Umbilical cord (tissue), 2 donors: ENCODE measurements around the gene PCDHB13. TPM values are rescaled to one million over a fixed set of nuclear protein-coding genes. Genes with fewer than 3 reads are reported as not detected.
"Not testable (repeated sequence)": the region's sequence is repeated elsewhere in the genome, so short reads cannot be mapped to it uniquely, and the experiment has no call there.

Experiments
- DNase-seq: peaks from one replicate; pipeline ENCODE4 v3.0.0-alpha.2; 2015; ENCODE audit warnings: low spot score
- total RNA-seq: library from RNA; depleted of rRNA; stranded (reverse); fragments of >200 nt; gene quantifications from one replicate; pipeline ENCODE4 v1.2.3, GENCODE V29; 2014; ENCODE audit warnings: low replicate concordance; ENCODE audit not compliant: insufficient read depth

Gene PCDHB13
- total RNA-seq, 1 donor from 2014 or later, result 1.7 TPM

DNA sequence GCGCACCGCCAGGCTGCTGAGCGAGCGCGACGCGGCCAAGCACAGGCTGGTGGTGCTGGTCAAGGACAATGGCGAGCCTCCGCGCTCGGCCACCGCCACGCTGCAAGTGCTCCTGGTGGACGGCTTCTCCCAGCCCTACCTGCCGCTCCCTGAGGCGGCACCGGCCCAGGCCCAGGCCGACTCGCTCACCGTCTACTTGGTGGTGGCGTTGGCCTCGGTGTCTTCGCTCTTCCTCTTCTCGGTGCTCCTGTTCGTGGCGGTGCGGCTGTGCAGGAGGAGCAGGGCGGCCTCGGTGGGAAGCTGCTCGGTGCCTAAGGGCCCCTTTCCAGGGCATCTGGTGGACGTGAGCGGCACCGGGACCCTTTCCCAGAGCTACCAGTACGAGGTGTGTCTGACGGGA, 12.1 kb upstream of the PCDHB13 start:
- DNase-seq, result not testable (repeated sequence)

DNA sequence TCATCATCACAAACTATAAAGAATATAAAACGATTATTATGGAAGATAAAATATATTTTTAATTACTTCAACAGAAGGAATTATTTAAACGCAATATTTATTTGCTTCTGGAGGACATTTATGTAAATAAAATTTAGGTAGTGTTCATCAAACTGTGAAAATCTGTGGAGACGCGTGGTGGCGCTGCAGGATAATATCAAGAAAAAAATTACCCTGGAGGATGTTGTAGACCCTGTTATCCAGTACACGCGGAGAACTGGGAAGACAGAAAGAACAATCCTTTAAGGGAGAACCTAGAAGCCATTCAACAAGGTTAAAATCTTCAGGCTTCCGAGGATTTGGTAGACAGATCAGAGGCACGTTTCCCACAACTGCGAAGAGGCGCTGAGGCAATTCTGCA, 5.2 kb upstream of the PCDHB13 start, which contains the start of gene PCDHB12:
Gene PCDHB12, plus strand, starts transcription at position 242 of the 400 bp plus-strand sequence. CDS start 189 bp downstream, outside the sequence.
- no peak for DNase-seq

DNA sequence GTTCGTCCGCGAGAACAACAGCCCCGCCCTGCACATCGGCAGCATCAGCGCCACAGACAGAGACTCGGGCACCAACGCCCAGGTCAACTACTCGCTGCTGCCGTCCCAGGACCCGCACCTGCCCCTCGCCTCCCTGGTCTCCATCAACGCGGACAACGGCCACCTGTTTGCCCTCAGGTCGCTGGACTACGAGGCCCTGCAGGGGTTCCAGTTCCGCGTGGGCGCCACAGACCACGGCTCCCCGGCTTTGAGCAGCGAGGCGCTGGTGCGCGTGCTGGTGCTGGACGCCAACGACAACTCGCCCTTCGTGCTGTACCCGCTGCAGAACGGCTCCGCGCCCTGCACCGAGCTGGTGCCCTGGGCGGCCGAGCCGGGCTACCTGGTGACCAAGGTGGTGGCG, 3.4 kb upstream of the PCDHB13 start:
- DNase-seq, result not testable (repeated sequence)

DNA sequence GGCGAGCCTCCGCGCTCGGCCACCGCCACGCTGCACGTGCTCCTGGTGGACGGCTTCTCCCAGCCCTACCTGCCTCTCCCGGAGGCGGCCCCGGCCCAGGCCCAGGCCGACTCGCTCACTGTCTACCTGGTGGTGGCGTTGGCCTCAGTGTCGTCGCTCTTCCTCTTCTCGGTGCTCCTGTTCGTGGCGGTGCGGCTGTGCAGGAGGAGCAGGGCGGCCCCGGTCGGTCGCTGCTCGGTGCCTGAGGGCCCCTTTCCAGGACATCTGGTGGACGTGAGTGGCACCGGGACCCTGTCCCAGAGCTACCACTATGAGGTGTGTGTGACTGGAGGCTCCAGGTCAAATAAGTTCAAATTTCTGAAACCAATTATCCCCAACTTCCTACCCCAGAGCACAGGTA, 2.9 kb upstream of the PCDHB13 start:
- not testable (repeated sequence) for DNase-seq

DNA sequence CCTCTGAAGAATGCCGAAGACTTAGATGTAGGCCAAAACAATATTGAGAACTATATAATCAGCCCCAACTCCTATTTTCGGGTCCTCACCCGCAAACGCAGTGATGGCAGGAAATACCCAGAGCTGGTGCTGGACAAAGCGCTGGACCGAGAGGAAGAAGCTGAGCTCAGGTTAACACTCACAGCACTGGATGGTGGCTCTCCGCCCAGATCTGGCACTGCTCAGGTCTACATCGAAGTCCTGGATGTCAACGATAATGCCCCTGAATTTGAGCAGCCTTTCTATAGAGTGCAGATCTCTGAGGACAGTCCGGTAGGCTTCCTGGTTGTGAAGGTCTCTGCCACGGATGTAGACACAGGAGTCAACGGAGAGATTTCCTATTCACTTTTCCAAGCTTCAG, 864 bp downstream of the PCDHB13 start:
- DNase-seq, result not testable (repeated sequence)

DNA sequence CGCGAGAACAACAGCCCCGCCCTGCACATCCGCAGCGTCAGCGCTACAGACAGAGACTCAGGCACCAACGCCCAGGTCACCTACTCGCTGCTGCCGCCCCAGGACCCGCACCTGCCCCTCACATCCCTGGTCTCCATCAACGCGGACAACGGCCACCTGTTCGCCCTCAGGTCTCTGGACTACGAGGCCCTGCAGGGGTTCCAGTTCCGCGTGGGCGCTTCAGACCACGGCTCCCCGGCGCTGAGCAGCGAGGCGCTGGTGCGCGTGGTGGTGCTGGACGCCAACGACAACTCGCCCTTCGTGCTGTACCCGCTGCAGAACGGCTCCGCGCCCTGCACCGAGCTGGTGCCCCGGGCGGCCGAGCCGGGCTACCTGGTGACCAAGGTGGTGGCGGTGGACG, 1.8 kb downstream of the PCDHB13 start:
- not testable (repeated sequence) for DNase-seq

DNA sequence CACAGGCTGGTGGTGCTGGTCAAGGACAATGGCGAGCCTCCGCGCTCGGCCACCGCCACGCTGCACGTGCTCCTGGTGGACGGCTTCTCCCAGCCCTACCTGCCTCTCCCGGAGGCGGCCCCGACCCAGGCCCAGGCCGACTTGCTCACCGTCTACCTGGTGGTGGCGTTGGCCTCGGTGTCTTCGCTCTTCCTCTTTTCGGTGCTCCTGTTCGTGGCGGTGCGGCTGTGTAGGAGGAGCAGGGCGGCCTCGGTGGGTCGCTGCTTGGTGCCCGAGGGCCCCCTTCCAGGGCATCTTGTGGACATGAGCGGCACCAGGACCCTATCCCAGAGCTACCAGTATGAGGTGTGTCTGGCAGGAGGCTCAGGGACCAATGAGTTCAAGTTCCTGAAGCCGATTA, 2.3 kb downstream of the PCDHB13 start:
- DNase-seq, result not testable (repeated sequence)

DNA sequence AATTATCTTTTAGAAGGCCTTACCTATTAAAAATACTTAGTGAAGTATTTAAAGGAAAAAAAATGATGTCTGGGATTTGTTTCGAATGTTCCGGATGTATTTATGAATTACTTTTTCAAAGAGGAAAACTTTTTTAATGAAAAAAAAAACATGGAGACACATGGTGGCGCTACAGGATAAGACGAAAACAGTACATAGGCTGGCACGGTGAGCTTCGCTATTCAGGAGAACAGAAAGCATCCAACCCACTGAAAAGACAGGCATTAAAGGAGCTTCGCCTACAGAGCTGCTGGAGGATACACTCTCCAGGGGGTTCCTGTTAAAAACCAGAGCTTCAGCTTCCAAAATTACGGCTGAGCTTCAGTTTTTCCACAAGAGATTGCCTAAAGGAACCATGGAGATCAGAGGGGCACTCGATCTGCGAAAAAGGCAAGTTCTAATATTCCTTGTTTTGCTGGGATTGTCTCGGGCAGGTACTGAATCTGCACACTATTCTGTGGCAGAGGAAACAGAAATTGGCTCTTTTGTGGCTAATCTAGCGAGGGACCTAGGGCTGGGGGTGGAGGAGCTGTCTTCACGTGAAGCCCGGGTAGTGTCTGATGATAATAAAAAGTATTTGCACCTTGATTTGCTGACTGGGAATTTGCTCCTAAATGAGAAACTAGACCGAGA, 9.5 kb downstream of the PCDHB13 start, which contains the start of gene PCDHB14:
Gene PCDHB14, plus strand, starts transcription at position 232 of the 672 bp plus-strand sequence. Its CDS starts 163 bp downstream, at position 395.
- DNase-seq, result peak; percentile 10

DNA sequence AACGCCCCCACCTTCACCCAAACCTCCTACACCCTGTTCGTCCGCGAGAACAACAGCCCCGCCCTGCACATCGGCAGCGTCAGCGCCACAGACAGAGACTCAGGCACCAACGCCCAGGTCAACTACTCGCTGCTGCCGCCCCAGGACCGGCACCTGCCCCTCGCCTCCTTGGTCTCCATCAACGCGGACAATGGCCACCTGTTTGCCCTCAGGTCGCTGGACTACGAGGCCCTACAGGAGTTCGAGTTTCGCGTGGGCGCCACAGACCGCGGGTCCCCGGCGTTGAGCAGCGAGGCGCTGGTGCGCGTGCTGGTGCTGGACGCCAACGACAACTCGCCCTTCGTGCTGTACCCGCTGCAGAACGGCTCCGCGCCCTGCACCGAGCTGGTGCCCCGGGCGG, 11.1 kb downstream of the PCDHB13 start:
- not testable (repeated sequence) for DNase-seq

DNA sequence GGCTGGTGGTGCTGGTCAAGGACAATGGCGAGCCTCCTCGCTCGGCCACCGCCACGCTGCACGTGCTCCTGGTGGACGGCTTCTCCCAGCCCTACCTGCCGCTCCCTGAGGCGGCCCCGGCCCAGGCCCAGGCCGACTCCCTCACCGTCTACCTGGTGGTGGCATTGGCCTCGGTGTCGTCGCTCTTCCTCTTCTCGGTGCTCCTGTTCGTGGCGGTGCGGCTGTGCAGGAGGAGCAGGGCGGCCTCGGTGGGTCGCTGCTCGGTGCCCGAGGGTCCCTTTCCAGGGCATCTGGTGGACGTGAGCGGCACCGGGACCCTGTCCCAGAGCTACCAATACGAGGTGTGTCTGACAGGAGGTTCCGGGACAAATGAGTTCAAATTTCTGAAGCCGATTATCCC, 11.7 kb downstream of the PCDHB13 start:
- not testable (repeated sequence) for DNase-seq

DNA sequence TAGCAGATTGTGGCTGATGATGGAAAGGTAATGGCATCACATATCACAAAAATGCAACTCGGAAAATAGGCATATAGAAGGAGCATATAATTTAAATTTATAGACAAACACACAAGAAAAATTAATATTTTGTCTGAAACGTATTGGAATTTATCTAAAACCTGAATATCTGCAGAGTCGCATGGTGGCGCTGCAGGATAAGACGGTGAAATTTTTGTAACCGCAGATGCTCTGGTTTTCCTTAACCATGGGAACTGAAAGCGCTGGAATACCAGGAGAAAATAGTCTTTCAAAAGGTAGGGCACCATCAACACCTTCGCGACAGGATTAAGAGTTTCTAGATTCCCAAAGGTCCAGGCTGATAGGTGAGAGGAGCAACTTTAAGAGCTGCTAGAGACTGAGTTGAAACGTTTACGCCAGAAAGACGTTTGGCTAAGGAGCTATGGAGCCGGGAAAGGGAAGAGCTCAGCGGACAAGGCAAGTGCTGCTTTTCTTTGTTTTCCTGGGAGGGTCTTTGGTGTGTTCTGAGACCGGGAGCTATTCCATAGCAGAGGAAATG, 20.5 kb downstream of the PCDHB13 start:
- no peak for DNase-seq

DNA sequence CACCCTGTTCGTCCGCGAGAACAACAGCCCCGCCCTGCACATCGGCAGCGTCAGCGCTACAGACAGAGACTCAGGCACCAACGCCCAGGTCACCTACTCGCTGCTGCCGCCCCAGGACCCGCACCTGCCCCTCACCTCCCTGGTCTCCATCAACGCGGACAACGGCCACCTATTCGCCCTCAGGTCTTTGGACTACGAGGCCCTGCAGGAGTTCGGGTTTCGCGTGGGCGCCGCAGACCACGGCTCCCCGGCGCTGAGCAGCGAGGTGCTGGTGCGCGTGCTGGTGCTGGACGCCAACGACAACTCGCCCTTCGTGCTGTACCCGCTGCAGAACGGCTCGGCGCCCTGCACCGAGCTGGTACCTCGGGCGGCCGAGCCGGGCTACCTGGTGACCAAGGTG, 22.2 kb downstream of the PCDHB13 start:
- not testable (repeated sequence) for DNase-seq

DNA sequence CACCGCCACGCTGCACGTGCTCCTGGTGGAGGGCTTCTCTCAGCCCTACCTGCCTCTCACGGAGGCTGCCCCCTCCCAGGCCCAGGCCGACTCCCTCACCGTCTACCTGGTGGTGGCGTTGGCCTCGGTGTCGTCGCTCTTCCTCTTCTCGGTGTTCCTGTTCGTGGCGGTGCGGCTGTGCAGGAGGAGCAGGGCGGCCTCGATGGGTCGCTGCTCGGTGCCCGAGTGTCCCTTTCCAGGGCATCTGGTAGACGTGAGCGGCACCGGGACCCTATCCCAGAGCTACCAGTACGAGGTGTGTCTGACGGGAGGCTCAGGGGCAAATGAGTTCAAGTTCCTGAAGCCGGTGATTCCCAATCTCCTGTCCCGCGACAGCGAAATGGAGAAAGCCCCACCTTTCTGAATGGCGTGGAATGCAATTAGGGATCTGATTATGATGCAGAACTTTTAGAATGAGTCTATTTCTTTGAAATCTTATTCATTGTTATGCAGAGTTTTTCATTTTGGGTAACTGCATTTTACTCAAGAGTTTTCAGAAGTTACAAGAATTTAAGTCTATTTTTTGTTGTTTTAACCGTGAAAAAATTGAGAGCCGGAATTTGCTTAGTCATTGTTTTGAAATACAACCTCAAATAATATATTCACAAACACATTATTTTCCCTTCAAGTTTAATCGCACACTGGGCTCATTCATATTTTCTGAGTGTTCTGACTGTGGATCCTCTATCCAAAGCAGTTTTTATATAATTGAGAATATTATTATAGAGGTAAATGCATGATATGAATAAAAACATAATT, 23.0 kb downstream of the PCDHB13 start:
- DNase-seq, result no peak

DNA sequence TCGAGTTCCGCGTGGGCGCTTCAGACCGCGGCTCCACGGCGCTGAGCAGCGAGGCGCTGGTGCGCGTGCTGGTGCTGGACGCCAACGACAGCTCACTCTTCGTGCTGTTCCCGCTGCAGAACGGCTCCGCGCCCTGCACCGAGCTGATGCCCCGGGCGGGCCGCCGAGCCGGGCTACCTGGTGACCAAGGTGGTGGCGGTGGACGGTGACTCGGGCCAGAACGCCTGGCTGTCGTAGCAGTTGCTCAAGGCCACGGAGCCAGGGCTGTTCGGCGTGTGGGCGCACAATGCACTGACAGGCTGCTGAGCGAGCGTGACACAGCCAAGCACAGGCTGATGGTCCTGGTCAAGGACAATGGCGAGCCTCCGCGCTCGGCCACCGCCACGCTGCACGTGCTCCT, 27.8 kb downstream of the PCDHB13 start:
- DNase-seq, result no peak

DNA sequence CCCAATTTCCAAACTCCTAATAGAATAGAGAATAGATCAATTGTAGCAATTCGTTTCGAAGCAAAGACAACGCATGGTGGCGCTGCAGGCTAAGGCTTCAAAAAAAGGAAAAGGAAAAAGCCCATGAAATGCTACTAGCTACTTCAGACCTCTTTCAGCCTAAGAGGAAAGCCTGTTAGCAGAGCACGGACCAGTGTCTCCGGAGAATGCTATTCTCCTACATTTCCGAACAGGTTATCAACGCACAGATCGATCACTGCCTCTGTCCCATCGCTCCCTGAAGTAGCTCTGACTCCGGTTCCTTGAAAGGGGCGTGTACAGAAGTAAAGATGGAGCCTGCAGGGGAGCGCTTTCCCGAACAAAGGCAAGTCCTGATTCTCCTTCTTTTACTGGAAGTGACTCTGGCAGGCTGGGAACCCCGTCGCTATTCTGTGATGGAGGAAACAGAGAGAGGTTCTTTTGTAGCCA, 31.6 kb downstream of the PCDHB13 start, which contains the start of gene PCDHB15:
Gene PCDHB15, plus strand, starts transcription at position 146 of the 468 bp plus-strand sequence. Its CDS starts 184 bp downstream, at position 330.
- DNase-seq, result no peak

DNA sequence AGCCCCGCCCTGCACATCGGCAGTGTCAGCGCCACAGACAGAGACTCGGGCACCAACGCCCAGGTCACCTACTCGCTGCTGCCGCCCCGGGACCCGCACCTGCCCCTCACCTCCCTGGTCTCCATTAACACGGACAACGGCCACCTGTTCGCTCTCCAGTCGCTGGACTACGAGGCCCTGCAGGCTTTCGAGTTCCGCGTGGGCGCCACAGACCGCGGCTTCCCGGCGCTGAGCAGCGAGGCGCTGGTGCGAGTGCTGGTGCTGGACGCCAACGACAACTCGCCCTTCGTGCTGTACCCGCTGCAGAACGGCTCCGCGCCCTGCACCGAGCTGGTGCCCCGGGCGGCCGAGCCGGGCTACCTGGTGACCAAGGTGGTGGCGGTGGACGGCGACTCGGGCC, 33.3 kb downstream of the PCDHB13 start:
- DNase-seq, result not testable (repeated sequence)

DNA sequence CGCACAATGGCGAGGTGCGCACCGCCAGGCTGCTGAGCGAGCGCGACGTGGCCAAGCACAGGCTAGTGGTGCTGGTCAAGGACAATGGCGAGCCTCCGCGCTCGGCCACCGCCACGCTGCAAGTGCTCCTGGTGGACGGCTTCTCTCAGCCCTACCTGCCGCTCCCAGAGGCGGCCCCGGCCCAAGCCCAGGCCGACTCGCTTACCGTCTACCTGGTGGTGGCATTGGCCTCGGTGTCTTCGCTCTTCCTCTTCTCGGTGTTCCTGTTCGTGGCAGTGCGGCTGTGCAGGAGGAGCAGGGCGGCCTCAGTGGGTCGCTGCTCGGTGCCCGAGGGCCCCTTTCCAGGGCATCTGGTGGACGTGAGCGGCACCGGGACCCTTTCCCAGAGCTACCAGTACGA, 33.7 kb downstream of the PCDHB13 start:
- not testable (repeated sequence) for DNase-seq

DNA sequence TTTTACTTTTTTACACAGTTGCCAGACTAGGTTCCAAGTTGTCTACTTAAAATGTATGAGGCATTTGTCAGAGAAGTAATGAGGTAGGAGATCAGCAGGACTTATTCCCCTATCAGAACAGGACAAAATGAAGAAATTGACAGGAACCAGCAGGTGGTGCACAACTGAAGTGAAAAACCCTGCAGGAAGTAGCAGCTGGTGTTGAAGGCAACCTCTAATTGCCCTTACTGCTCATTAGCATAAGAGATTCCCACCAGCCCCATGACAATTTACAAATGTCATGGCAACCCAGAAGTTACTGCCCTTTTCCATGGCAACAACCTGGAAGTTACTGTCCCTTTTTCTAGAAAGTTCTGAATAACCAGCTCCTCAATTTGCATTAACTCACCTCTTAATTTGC, 36.9 kb downstream of the PCDHB13 start:
- DNase-seq, result no peak

DNA sequence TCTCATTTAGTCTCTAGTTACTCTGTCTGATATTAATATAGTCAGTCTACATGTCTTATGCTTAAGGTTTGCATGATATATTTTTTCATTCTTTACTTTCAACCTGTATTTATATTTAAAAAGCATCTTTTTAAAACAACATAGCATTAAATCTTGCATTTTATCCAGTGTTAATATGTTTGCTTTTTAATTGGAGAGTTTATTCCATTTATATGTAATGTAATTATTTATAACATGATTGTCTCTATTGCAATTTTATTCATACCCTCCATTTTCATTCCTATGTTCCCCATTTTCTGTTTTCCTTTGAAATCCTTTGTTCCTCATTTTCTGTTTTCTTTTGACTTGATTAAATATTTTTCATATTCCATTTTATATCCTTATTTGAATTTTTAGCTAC, 44.7 kb downstream of the PCDHB13 start:
- no peak for DNase-seq

DNA sequence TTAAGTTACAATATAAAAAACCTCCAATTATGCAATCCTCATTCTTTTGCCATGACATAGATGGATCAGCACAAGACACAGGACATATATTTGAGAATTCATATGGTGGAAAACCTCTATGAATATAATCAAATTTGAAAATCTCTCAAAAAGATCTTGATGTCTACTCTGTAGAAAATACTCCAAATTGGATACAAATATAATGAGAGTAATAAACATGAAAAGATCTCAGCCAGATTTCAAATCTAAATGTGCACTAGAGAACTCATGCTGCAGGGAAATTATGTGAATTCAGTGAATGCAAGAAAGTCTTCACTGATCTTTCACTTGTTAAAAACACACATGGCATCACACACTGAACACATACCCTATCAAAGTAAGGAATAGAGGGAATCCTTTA, 45.2 kb downstream of the PCDHB13 start:
- DNase-seq, result no peak

DNA sequence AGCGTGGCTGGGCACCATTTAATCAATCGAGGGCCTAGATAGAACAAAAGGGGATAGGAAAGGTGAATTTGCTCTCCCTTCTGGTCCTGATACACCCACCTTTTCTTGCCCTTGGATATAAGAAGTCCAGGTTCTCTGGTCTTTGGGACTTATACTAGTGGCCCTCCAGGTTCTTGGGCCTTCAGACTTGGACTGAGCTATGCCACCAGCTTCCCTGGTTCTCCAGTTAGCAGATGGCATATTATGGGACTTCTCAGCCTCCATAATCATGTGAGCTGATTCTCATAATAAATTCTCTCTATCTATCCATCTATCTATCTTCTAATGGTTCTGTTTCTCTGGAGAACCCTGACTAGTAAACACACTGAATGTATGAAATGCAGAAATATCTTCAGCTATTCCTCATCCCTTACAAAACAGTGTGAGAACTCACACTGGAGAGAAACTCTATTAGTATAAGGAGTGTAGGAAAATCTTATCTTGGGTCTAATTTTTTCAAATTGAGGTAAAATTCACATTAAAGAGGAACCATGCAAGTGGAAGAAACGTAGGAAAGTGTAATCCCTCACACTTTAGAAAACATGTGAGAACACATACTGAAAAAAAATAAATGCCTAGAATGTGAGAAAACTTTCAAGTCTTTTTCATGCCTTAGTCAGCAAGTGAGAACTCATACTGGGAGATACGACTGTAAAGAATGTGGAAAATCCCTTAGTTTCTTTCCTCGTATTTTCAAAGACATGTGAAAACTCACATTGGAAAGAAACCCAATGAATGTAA, 46.9 kb downstream of the PCDHB13 start:
- no peak for DNase-seq

DNA sequence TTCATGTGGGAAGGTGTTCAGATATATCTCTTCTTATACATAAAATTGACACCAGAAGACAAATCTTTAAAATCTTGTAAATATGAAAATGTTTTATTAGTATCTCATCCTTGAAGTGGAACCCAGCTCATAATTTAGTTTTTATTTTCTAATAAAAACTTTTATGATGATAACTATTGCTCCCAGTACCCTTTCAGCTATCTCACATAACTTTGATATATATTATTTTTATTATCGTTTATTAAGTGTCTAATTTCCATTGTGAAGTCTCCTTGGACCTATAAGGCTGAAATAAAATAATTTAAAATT, 47.5 kb downstream of the PCDHB13 start:
- DNase-seq, result no peak
